HepG2 (cell line): Measurements from ENCODE around the gene ODAD4. TPM values are rescaled to one million over a fixed set of nuclear protein-coding genes. Genes with fewer than 3 reads are reported as not detected.

Source experiments
- AGO2 ChIP-seq: fragments of 200-400 bp; formaldehyde crosslinking; optimal IDR thresholded peaks from 2 replicates; pipeline ENCODE3; 2017; ENCODE audit warnings: mild to moderate bottlenecking, low read depth, low read length, moderate library complexity
- ARID5B ChIP-seq: IDR thresholded peaks from 2 replicates; pipeline ENCODE4 v1.4.0; 2020; ENCODE audit warnings: mild to moderate bottlenecking, missing genetic modification reagents
- CBX1 ChIP-seq: IDR thresholded peaks from one replicate; pipeline ENCODE4 v1.6.1; 2016; ENCODE audit warnings: antibody characterized with exemption, low read depth
- CENPT ChIP-seq: sonication (generic); formaldehyde crosslinking; IDR thresholded peaks from 2 replicates; pipeline ENCODE4 v1.8.0; 2022; ENCODE audit warnings: low read depth, mild to moderate bottlenecking, moderate library complexity, missing genetic modification reagents
- CHCHD3 ChIP-seq: sonication (generic); formaldehyde crosslinking; IDR thresholded peaks from 2 replicates; pipeline ENCODE4 v1.8.0; 2022; ENCODE audit warnings: mild to moderate bottlenecking, missing genetic modification reagents, moderate library complexity
- FOXK1 ChIP-seq: sonication (generic); formaldehyde crosslinking; IDR thresholded peaks from 2 replicates; pipeline ENCODE4 v1.4.0; 2020; ENCODE audit warnings: low read depth, missing genetic modification reagents, borderline replicate concordance
- HNRNPUL1 ChIP-seq: fragments of 200-400 bp; formaldehyde crosslinking; IDR thresholded peaks from 2 replicates; pipeline ENCODE4 v1.6.1; 2017; ENCODE audit warnings: low read depth, mild to moderate bottlenecking, low read length, moderate library complexity
- KDM1A ChIP-seq: IDR thresholded peaks from 2 replicates; pipeline ENCODE4 v1.6.1; 2016; ENCODE audit warnings: missing compliant biosample characterization
- KDM2A ChIP-seq: sonication (generic); formaldehyde crosslinking; IDR thresholded peaks from 2 replicates; pipeline ENCODE4 v1.4.0; 2020; ENCODE audit warnings: low read depth, missing genetic modification reagents, borderline replicate concordance
- MBD4 ChIP-seq: IDR thresholded peaks from 2 replicates; pipeline ENCODE4 v1.6.1; 2012; ENCODE audit warnings: low read length, inconsistent platforms, borderline replicate concordance
- NR2F2 ChIP-seq: IDR thresholded peaks from 2 replicates; pipeline ENCODE4 v1.6.1; 2012; ENCODE audit warnings: low read depth, inconsistent platforms, borderline replicate concordance
- SOX5 ChIP-seq: IDR thresholded peaks from 2 replicates; pipeline ENCODE4 v1.6.1; 2016; ENCODE audit warnings: borderline replicate concordance
- ZFAT ChIP-seq: sonication (generic); formaldehyde crosslinking; conservative IDR thresholded peaks from 2 replicates; pipeline ENCODE4 v1.8.1; 2023; ENCODE audit warnings: missing genetic modification reagents, inconsistent platforms
- ZFP62 ChIP-seq: sonication (generic); formaldehyde crosslinking; IDR thresholded peaks from 2 replicates; pipeline ENCODE4 v1.4.0; 2020; ENCODE audit warnings: missing genetic modification reagents
- ZMAT3 ChIP-seq: sonication (generic); formaldehyde crosslinking; conservative IDR thresholded peaks from 2 replicates; pipeline ENCODE4 v1.7.0; 2021; ENCODE audit warnings: missing genetic modification reagents
- ZNF256 ChIP-seq: sonication (generic); formaldehyde crosslinking; conservative IDR thresholded peaks from 2 replicates; pipeline ENCODE4 v1.4.0; 2020; ENCODE audit warnings: missing genetic modification reagents
- ZNF292 ChIP-seq: sonication (generic); formaldehyde crosslinking; IDR thresholded peaks from 2 replicates; pipeline ENCODE4 v1.8.1; 2022; ENCODE audit warnings: mild to moderate bottlenecking, low read depth, missing genetic modification reagents, borderline replicate concordance
- ZNF501 ChIP-seq: sonication (generic); formaldehyde crosslinking; IDR thresholded peaks from 2 replicates; pipeline ENCODE4 v1.5.1; 2020; ENCODE audit warnings: mild to moderate bottlenecking, moderate library complexity, missing genetic modification reagents
- ZNF552 ChIP-seq: sonication (generic); formaldehyde crosslinking; IDR thresholded peaks from 2 replicates; pipeline ENCODE4 v1.9.0; 2022; ENCODE audit warnings: missing genetic modification reagents, mild to moderate bottlenecking, borderline replicate concordance
- ZNF839 ChIP-seq: sonication (generic); formaldehyde crosslinking; IDR thresholded peaks from 2 replicates; pipeline ENCODE4 v1.4.0; 2020; ENCODE audit warnings: missing genetic modification reagents, mild to moderate bottlenecking, borderline replicate concordance
- polyA plus RNA-seq, 8 experiments: library from polyadenylated mRNA; depleted of rRNA in 3 of 8; stranded (reverse) in 7 of 8; unstranded in 1 of 8; fragments of >200 nt; fragmentation: Illumina TruSeq in 4 of 8; extraction: Trizol in 4 of 8; gene quantifications; 2 replicates each; pipeline versions ENCODE4 v1.2.1 to v1.2.3, GENCODE V29; 2011 to 2016; ENCODE audit warnings: low read depth in 4 of 8, missing spikeins in 1 of 8, mixed read lengths in 1 of 8; ENCODE audit not compliant: insufficient read depth in 1 of 8
- total RNA-seq, 5 experiments: library from RNA; depleted of rRNA; stranded (reverse); fragments of >200 nt; fragmentation: Illumina TruSeq; extraction: Trizol; gene quantifications; 2 replicates each; pipeline ENCODE4 v1.2.3, GENCODE V29; 2016; ENCODE audit warnings: low read depth in 1 of 5
- TF ChIP-seq, protein P1 (sequence below): IDR thresholded peaks from 2 replicates; pipeline ENCODE4 v1.6.1; 2016
- TF ChIP-seq, protein P2 (sequence below): sonication (generic); formaldehyde crosslinking; IDR thresholded peaks from 2 replicates; pipeline ENCODE4 v1.8.1; 2023; ENCODE audit warnings: mild to moderate bottlenecking, missing genetic modification reagents
- TF ChIP-seq, protein P3 (sequence below): IDR thresholded peaks from 2 replicates; pipeline ENCODE4 v1.6.1; 2016; ENCODE audit warnings: low read depth, borderline replicate concordance

Gene ODAD4
- total and polyA plus RNA-seq, 2 of the 13 experiments (the other 11 are each of a cell fraction or from before 2014, with no cell fraction given): 0.48 to 0.53 TPM

DNA sequence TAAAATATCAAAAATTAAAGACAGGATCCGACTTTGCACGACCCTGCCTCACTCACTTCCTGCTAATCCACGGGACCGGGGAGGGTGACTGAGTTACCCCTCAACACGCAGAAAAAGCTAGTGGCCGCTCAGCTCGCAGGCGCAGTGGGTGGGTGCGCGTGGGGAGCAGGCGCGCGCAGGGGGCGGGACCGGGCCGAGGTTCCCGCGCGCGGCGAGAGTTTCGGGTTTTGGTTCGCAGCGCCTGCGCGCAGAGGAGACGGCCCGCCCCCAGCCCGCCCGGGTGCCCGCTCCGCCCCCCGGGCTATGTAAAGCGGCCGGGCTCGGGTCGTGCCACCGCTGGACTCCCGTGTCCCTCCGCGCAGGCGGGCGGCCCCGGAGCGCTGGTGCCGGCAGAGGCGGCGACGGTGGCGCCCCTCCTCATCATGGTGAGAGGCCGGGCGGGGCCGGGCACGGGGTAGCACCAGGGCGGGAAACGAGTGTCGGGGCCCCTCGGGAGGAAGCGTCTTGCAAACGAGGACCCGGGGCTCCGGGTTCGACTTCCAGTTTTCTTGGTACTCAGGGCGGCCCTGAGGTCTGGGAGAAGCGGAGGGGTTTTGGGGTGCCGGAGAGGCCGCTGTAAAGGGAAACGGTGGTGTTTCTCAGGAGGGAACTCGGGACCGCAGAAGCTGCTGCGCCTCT is 36.2 kb downstream of the ODAD4 start, which contains the start of gene CNP (continued):
- no peak for TF ChIP-seq HNRNPUL1
- no peak for TF ChIP-seq KDM1A
- TF ChIP-seq MBD4: no peak
- TF ChIP-seq ARID5B (CRISPR knock-in tag): peak; percentile 64
- TF ChIP-seq ZFAT (CRISPR knock-in tag): peak; percentile 56; the same call in 1 of the 2 replicates
- no peak for TF ChIP-seq FOXK1 (CRISPR knock-in tag)
- TF ChIP-seq AGO2: no peak
- TF ChIP-seq CENPT: peak; percentile 70; the same call in 1 of the 2 replicates
- TF ChIP-seq ZNF501 (CRISPR knock-in tag): peak; percentile 86; the same call in 1 of the 2 replicates
- TF ChIP-seq CBX1: no peak
- TF ChIP-seq ZNF839 (CRISPR knock-in tag): no peak
- TF ChIP-seq, protein P1, sequence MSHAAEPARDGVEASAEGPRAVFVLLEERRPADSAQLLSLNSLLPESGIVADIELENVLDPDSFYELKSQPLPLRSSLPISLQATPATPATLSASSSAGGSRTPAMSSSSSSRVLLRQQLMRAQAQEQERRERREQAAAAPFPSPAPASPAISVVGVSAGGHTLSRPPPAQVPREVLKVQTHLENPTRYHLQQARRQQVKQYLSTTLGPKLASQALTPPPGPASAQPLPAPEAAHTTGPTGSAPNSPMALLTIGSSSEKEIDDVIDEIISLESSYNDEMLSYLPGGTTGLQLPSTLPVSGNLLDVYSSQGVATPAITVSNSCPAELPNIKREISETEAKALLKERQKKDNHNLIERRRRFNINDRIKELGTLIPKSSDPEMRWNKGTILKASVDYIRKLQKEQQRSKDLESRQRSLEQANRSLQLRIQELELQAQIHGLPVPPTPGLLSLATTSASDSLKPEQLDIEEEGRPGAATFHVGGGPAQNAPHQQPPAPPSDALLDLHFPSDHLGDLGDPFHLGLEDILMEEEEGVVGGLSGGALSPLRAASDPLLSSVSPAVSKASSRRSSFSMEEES (CRISPR knock-in tag): no peak; the same call in 1 of the 2 replicates
- TF ChIP-seq ZNF292 (CRISPR knock-in tag): no peak
- no peak for TF ChIP-seq NR2F2
- TF ChIP-seq CHCHD3: no peak
- TF ChIP-seq ZFP62 (CRISPR knock-in tag): no peak
- TF ChIP-seq SOX5 (CRISPR knock-in tag): peak; percentile 58; the same call in 1 of the 2 replicates
- peak; percentile 81; the same call in 1 of the 2 replicates for TF ChIP-seq ZMAT3 (CRISPR knock-in tag)
- TF ChIP-seq KDM2A (CRISPR knock-in tag): peak; percentile 97
- peak; percentile 11; the same call in 1 of the 2 replicates for TF ChIP-seq ZNF256 (CRISPR knock-in tag)
- TF ChIP-seq, protein P2, sequence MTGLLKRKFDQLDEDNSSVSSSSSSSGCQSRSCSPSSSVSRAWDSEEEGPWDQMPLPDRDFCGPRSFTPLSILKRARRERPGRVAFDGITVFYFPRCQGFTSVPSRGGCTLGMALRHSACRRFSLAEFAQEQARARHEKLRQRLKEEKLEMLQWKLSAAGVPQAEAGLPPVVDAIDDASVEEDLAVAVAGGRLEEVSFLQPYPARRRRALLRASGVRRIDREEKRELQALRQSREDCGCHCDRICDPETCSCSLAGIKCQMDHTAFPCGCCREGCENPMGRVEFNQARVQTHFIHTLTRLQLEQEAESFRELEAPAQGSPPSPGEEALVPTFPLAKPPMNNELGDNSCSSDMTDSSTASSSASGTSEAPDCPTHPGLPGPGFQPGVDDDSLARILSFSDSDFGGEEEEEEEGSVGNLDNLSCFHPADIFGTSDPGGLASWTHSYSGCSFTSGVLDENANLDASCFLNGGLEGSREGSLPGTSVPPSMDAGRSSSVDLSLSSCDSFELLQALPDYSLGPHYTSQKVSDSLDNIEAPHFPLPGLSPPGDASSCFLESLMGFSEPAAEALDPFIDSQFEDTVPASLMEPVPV (CRISPR knock-in tag): no peak
- TF ChIP-seq, protein P3, sequence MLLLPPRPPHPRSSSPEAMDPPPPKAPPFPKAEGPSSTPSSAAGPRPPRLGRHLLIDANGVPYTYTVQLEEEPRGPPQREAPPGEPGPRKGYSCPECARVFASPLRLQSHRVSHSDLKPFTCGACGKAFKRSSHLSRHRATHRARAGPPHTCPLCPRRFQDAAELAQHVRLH (CRISPR knock-in tag): 0 out of 2 replicates have a peak, but pooled peaks have one; percentile 5
- no peak for TF ChIP-seq ZNF552 (CRISPR knock-in tag)
